GM21447 (cell line): ENCODE results near the gene C20orf204.
A peak's percentile ranks its signal among the peaks of the same experiment; 100 is the strongest.

Source experiments
- ATAC-seq: cut with Tn5 transposase; IDR thresholded peaks from one replicate; pipeline ENCODE4 v1.9.1; 2021; ENCODE audit not compliant: unreplicated experiment

Gene C20orf204

GRCh38 chr20:64070244-64070993 is 34.4 kb downstream of the C20orf204 start:
- no peak for ATAC-seq

GRCh38 chr20:64071341-64072332 is 35.7 kb downstream of the C20orf204 start:
- ATAC-seq = no peak

- no peak for ATAC-seq
Measured at GRCh38 chr20:64072498-64073063, 36.6 kb downstream of the C20orf204 start.

DNA sequence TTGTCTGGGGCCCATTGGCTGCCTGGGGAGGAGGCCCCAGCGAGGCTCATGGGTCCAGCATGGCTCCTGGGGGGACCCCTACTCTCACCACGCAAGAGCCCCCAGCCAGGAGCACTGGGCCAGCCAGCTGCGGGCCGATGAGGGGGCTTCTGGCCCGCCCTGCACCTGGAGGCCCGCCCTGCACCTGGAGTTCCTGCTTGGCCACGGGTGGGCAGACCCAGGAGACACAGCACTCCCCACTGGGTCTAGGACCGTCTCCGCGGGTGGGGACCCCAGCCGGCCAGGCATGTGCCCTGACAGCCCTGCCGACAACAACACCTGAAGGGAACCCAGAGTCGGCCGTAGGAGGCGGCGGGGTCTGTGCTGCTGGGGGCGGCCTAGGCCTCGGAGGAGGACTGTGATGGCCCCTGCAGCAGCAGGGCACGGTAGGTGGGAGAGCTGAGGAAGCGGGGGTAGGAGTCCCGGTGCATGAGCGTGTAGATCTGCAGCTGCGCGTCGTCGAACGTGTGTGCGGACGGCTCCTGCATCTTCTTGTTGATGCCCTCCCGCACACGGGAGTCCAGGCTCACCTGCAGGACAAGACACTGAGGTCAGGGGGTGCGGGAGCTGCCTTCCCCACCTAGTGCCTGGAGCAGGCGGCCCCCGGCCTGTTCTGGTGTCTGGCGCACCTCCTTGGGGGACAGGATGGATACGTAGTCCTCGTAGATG is 37.6 kb downstream of the C20orf204 start:
- ATAC-seq = no peak

DNA sequence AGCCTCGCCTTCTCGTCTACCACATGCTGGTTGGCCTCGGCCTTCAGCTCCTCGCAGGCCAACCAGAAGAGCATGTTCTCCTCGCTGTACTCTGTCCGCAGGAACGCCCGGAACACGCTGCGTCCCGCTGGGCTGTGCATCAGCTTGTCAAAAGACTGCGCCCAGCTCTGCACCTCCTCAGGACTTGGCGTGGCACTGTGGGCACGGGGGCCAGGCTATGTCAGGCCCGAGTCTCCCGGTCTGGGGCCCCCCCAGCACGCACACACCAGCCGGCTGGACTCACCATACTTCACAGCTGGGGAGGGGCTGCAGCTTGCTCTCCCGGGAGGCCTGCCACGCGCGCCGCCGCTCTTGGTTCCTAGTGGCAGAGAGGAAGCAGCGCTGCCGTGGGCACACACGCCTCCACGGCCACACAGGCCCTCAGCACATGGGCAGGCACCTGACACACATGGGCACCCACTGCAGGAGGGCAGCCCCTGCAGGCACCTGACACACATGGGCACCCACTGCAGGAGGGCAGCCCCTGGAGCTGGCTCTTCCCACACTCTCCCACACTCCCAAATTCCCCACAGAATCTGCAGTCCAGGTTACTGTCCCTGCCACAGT is 38.3 kb downstream of the C20orf204 start:
- ATAC-seq = no peak

DNA sequence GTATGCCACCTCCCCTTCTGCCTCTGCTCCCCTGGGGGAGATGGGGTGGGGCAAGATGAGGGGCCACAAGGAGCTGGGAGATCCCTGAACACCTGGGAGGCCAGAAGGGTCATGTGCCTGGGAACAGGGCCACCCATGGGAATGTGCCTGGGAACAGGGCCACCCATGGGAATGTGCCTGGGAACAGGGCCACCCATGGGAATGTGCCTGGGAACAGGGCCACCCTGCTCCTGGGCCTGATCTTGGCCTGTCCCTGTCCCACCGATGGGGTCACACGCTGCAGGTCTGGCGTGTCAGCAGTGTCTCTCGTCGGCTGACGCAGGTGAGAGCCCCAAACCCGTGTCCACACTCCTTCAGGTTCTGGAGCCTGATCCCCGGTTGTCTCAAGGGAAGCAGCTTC is 39.0 kb downstream of the C20orf204 start:
- ATAC-seq = no peak

DNA sequence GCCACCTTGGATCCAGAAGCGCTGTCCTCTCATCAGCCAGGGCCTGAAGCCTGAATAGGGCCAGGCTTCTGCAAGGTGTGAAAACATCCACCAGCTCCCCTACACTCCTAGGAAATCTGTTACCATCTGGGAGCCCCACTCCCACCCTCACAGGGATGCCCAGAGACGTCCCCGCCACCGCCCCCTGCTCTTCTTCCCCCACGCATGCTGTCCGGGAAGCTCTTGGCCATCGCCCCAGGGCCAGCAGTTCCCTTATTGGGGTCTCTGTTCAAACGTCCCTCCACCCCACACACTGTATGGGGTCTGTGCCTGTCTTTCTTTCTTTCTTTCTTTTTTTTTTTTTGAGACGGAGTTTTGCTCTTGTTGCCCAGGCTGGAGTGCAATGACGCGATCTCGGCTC is 39.6 kb downstream of the C20orf204 start:
- ATAC-seq = no peak

DNA sequence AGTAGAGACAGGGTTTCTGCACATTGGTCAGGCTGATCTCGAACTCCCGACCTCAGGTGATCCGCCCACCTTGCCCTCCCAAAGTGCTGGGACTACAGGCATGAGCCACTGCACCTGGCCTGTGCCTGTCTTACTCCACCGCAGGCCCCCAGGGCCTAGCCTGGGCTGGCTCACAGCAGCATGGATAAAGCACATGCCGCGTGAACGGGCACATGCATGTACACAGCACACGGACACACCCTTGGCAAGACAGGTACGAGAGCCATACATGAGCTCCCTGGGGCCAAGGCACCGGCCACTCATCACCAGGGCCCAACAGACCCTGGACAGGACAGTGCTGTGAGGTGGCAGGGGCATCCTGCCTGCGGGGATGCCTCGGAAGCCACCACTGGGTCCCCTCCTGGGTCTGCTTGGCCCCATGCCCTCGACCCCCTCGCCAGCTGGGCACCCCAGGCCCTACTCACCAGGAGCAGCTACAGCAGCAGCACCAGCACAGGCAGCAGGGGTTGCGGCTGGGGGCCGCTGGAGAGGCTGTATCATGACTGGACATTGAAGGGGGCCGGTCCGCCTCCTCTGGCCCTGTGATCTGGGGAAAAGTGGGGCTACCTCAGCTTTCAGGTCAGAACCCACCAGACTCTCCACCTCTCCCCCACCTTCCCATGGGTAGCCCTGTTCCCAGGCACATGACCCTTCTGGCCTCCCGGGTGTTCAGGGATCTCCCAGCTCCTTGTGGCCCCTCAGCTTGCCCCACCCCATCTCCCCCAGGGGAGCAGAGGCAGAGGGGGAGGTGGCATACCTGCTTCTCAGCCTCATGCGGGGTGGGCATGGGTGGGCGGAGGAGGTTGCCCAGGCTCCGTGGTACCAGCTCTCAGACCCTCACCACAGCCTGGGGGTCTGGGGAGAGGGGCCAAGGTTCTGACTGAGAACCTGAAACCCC is 40.3 kb downstream of the C20orf204 start:
- ATAC-seq = no peak

DNA sequence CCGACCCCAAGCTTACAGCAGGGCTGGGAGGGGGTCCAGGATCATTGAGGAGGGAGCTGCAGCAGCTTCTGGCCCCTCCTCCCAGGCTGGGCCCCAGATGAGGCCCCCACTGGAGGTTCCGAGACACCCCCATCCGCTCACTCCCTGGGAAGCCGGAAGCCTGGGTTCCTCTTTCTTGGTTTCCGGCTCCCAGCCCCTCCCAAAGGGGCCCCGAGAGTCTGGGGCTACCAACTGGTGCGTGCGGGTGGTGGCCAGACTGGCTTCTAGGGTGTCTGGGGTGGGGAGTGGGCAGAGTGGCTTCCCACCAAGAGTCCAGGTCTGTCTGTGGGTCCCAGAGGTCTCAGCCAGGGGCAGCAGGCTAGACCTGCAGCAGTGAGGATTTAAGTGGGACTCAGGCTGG is 41.1 kb downstream of the C20orf204 start:
- ATAC-seq = no peak

GRCh38 chr20:64077541-64077875 is 41.5 kb downstream of the C20orf204 start:
- no peak for ATAC-seq

DNA sequence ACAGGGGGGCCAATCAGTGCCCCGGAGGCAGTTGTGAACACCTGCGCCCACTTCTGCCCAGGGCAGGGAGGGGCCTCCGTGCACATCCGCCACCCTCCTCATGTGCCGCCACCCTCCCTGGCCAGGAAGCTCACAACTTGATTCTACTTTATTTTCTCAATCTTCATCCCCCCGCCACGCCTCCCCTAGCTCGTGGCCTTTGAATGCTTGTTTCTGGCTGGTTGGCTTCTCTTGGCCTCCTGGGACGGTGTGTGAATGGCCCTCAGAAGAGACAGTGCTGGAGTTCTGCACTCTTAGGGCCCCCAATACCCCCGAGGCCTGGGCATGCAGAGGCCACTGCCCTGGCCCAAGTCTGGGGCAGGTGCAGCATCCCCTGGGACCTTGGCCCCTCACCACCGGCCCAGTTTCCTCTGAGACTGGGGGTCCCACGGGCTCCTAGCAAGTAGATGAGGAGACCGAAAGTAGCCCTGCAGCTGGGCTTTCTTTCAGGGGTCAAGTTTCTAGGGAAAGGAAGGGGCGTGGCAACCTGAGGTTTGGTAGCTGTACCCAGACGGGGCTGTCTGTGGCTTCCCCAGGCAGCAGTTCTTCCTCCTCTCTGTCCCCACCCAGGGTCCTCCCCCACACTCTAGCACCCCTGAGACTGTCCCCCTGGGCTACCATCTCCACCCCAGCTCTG is 42.0 kb downstream of the C20orf204 start:
- ATAC-seq = peak; percentile 36

DNA sequence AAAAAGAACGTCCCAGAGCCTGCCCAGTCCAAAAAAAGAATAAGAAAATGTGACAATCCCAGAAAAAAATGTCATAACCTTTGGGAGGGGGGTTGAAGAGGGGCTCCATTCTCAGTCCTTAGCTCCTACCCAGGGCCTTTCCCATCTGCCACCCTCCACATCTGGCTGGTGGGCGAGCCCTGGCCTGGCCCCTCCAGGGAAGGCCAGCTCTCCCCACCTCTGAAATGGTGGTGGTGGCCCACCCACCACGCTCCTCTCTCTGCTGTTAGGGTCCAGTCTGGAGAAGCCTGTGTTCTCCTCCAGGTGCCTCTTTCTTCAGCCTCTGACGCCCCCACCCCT is 42.9 kb downstream of the C20orf204 start:
- no peak for ATAC-seq

- no peak for ATAC-seq
Measured at GRCh38 chr20:64079273-64080012, 43.5 kb downstream of the C20orf204 start, which contains the start of gene RGS19. TSS of gene RGS19 (minus strand) at chr20:64079518. CDS start at chr20:64076886, 2,632 bp downstream.

DNA sequence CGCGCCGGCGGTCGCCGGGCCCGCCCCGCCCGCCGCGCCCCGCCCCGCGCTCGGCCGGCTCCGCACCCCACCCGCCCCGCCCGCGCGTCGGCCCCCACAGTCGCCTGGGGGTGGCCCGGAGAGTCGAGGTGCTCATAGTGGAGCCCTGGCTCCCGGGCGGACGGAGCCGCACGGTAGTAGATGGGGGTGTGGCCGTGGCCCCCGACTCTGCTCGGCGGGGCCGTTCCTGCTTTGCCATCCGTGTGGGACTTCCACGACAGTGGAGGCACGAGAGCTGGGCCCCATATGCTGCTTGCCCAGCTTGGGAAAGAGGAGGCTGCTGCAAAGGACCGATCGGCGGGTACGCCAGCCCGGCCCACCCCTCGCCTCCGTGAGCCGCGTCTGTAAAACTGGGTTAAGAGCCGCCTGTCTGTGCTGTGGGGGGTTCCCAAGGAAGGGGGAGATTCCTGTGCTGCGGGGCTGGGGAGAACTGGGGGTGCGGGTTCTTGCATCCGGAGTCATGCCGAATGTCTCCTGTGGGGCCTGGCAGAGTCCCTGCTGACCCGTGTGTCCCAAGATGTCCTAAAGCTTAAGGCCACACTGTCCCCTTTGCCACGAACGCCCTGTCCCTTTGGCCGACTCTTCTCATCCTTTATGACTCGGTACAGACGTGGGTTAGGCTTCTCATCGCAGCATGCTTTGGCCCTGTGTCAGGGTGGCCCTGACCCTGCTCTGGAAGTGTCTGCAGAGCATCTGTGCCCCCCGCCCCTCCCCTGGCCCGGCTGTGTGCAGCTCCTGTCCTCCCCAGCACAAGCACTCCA is 44.2 kb downstream of the C20orf204 start, which contains the start of gene OPRL1:
OPRL1 (plus strand) TSS at position 70 of the 800 bp plus-strand sequence. CDS start 12,639 bp downstream, outside the sequence.
- no peak for ATAC-seq

GRCh38 chr20:64080813-64081623 is 45.0 kb downstream of the C20orf204 start:
- ATAC-seq = no peak

GRCh38 chr20:64081624-64081964 is 45.6 kb downstream of the C20orf204 start:
- ATAC-seq = no peak
